Activated CD4-positive, alpha-beta memory T cell treated with anti-CD3 and anti-CD28 coated beads for 36 hours (primary cell): Measurements from ENCODE around the gene QPRT. TPM values are rescaled to one million over a fixed set of nuclear protein-coding genes. Genes with fewer than 3 reads are reported as not detected.
"Not testable (repeated sequence)": the region's sequence is repeated elsewhere in the genome, so short reads cannot be mapped to it uniquely, and the experiment has no call there.

Experiments
- CTCF ChIA-PET: fragments of 350-600 bp; sonication (Branson Sonifier 250); formaldehyde crosslinking; loops from one replicate; lab custom pipeline; 2021; ENCODE audit warnings: antibody characterized with exemption, inconsistent platforms; lab: Charles Lee
- POLR2A ChIA-PET: fragments of 350-600 bp; sonication (Branson Sonifier 250); formaldehyde crosslinking; loops from one replicate; lab custom pipeline; 2021; ENCODE audit warnings: antibody characterized with exemption; lab: Charles Lee
- DNase-seq: peaks from one replicate; pipeline ENCODE4 v3.0.0-alpha.2; 2020
- H3K27ac Mint-ChIP-seq: one replicate; pipeline ENCODE4 v1.8.0; 2021; ENCODE audit warnings: mixed read lengths
- H3K27me3 Mint-ChIP-seq: one replicate; pipeline ENCODE4 v1.8.0; 2021; ENCODE audit warnings: mixed read lengths
- H3K36me3 Mint-ChIP-seq: one replicate; pipeline ENCODE4 v1.8.0; 2021; ENCODE audit warnings: mixed read lengths
- H3K4me1 Mint-ChIP-seq: one replicate; pipeline ENCODE4 v1.8.0; 2021; ENCODE audit warnings: low read depth, mixed read lengths
- H3K4me3 Mint-ChIP-seq: one replicate; pipeline ENCODE4 v1.8.0; 2021; ENCODE audit warnings: mild to moderate bottlenecking, mixed read lengths
- H3K9me3 Mint-ChIP-seq: one replicate; pipeline ENCODE4 v1.8.0; 2021; ENCODE audit warnings: mixed read lengths
- intact Hi-C: fragments of 100-400 bp; cut with micrococcal nuclease; formaldehyde crosslinking; loops from one replicate; pipeline ENCODE4 v1.15.1; 2023
- total RNA-seq, 2 experiments: library from RNA; stranded (reverse); gene quantifications; one replicate each; pipeline ENCODE4 v1.2.3, GENCODE V29; 2021

QPRT gene
- total RNA-seq, 2 experiments from 2014 or later: 8.7 to 9.7 TPM

DNA sequence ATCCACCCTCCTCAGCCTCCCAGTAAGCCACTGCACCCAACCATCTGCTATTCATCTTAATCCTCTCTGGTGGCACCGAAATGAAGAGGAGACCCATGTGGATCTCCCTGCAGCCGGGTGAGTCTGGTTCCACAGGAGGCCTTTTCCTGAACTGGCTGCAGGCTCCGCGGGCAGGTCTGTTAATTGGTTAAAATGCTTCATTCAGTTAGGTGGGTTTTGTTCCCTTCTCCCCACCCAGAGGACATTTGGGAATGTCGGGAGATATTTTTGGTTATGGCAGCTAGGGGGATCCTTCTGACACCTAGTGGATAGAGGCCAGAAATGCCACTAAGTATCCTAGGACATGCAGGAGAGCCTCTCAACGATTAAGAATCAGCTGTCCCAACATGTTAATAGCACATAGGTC is 50.1 kb downstream of the QPRT start:
- peaks cover 1% of the 10 kb centered on the region for H3K36me3 Mint-ChIP-seq
- intact Hi-C loops: no loop called here
- POLR2A ChIA-PET: interaction anchor here (0.5 kb wide), 1 partner anchor 56 kb away, joined by 3 read pairs; no protein-coding TSS in a partner anchor
- CTCF ChIA-PET: interaction anchor here (0.7 to 3.2 kb wide), 14 partner anchors 9 to 302 kb away, joined by 3 to 16 read pairs (median 4); partner anchors contain the start of genes KIF22, MVP and TLCD3B
- peaks cover 27% of the 10 kb centered on the region for H3K4me1 Mint-ChIP-seq
- peaks cover 2% of the 10 kb centered on the region for H3K9me3 Mint-ChIP-seq
- no peak for DNase-seq
- H3K4me3 Mint-ChIP-seq: no peak overlapping the region
- no peak overlapping the region for H3K27ac Mint-ChIP-seq
- H3K27me3 Mint-ChIP-seq: no peaks in the 10 kb centered on the region

DNA sequence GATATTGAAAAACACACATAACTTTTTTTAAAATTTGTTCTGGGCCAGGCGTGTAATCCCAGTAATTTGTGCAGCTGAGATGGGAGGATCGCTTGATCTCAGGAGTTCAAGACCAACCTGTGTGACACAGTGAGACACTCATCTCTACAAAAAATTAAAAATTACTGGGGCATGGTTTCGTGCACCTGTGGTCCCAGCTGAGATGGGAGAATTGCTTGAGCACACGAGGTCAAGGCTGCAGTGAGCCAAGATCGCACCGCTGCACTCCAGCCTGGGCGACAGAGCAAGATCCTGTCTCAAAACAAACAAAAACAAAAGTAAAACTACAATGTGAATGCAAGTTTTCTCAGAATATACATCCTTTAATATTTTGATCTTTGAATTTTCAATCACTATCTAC is 51.7 kb downstream of the QPRT start:
- CTCF ChIA-PET: interaction anchor here (0.7 to 3.2 kb wide), 5 partner anchors 13 to 118 kb away, joined by 3 to 16 read pairs (median 4); partner anchors contain the start of gene KIF22
- H3K4me3 Mint-ChIP-seq: no peak overlapping the region
- H3K36me3 Mint-ChIP-seq: peaks cover 1% of the 10 kb centered on the region
- intact Hi-C loops: no loop called here
- H3K9me3 Mint-ChIP-seq: peaks cover 2% of the 10 kb centered on the region
- peaks cover 26% of the 10 kb centered on the region for H3K4me1 Mint-ChIP-seq
- DNase-seq: no peak
- H3K27ac Mint-ChIP-seq: no peak overlapping the region
- POLR2A ChIA-PET: interaction anchor here (1.1 to 2.2 kb wide), 3 partner anchors 15 to 60 kb away, joined by 3 to 17 read pairs (median 4); partner anchors contain the start of genes C16orf54 and KIF22
- H3K27me3 Mint-ChIP-seq: no peaks in the 10 kb centered on the region

DNA sequence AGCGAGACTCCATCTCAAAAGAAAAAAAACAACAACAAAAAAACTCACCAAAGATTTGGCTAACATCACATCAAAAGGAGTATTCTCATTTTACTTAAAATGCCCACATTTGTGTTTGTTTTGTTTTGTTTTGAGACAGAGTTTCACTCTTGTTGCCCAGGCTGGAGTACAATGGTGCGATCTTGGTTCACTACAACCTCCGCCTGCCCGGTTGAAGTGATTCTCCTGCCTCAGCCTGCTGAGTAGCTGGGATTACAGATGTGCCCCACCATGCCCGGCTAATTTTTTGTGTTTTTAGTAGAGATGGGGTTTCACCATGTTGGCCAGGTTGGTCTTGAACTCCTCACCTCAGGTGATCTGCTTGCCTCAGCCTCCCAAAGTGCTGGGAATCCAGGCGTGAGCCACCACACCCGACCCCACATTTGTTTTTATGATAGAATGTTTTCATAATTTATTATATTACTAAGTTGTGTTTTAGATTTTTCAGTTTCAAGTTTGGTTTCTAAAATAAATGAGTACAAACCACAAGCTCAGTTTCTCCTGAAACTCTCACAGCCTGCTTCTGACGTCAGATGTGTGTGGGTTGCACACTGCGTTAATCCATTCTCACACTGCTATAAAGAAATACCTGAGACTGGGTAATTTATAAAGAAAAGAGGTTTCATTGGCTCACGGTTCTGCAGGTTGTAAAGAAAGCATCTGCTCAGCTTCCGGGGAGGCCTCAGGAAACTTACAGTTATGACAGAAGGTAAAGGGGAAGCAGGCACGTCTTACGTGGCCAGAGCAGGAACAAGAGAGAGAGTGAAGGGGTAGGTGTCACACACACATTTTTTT is 53.0 kb downstream of the QPRT start:
- Mint-ChIP-seq H3K27ac (peak overlapping the region; percentile 84), H3K4me1 (peaks cover 33% of the 10 kb centered on the region), H3K4me3 (peak overlapping the region; percentile 35)
- peak; percentile 91 for DNase-seq
- not testable (repeated sequence) for H3K9me3 Mint-ChIP-seq, H3K36me3 Mint-ChIP-seq, H3K27me3 Mint-ChIP-seq
- intact Hi-C loops: loop anchor here (1.0 to 2.0 kb wide), 4 partner anchors 13 to 59 kb away; partner anchors contain the start of genes C16orf54 and KIF22
- POLR2A ChIA-PET: interaction anchor here (0.6 to 2.2 kb wide), 8 partner anchors 13 to 782 kb away, joined by 3 to 17 read pairs (median 3); partner anchors contain the start of genes C16orf54 and KIF22
- CTCF ChIA-PET: interaction anchor here (0.8 to 1.8 kb wide), 11 partner anchors 9 to 117 kb away, joined by 3 to 11 read pairs (median 4); partner anchors contain the start of gene KIF22

DNA sequence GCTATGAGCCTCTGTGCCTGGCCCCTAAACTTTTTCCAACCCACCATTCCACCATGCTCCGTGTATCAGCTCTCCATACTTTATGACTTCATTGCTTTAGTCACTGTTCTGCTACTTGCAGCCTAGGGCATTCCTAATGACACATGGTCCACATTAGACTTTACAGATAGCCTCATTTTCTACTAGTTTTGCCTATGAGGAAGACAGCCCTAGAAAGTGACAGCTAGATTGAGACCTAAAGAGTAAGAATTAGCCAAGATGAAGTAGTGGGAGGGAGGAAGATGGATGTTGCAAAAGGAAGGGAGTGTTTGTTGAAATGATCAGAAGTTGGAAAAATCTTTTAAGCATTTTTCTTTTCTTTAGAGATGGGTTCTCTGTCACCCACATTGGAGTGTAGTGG is 55.8 kb downstream of the QPRT start:
- Mint-ChIP-seq H3K4me3 (no peak overlapping the region), H3K9me3 (peaks cover 2% of the 10 kb centered on the region), H3K4me1 (peaks cover 56% of the 10 kb centered on the region), H3K27ac (no peak overlapping the region), H3K27me3 (no peaks in the 10 kb centered on the region), H3K36me3 (peaks cover 1% of the 10 kb centered on the region)
- ChIA-PET POLR2A (interaction anchor here (0.9 kb wide), 1 partner anchor 9 kb away, joined by 4 read pairs; no protein-coding TSS in a partner anchor), CTCF (interaction anchor here (1.2 kb wide), 1 partner anchor 34 kb away, joined by 3 read pairs; no protein-coding TSS in a partner anchor)
- intact Hi-C loops: no loop called here
- no peak for DNase-seq

DNA sequence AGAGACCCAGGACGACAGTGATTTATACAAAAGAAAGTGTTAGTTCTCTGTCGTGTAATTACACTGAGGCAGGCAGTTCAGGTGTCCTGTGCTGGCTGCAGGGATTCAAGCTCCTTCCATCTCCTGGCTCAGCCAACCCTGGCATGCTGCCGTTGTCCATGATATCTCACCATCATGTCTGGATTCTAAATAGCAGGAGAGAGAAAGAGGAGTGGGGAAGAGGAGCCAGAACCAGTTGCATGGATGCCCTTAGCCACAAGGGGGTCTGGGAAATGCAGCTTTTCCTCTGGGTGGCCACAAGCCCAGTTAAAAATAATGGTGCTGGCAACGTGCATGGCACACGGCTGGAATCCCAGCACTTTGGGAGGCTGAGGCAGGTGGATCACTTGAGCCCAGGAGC is 57.1 kb downstream of the QPRT start:
- Mint-ChIP-seq H3K27ac (peak overlapping the region; percentile 4), H3K27me3 (no peaks in the 10 kb centered on the region), H3K9me3 (peaks cover 2% of the 10 kb centered on the region), H3K4me3 (no peak overlapping the region), H3K36me3 (peaks cover 1% of the 10 kb centered on the region), H3K4me1 (peaks cover 63% of the 10 kb centered on the region)
- no peak for DNase-seq
- ChIA-PET CTCF (no interaction called here), POLR2A (no interaction called here)
- intact Hi-C loops: no loop called here

DNA sequence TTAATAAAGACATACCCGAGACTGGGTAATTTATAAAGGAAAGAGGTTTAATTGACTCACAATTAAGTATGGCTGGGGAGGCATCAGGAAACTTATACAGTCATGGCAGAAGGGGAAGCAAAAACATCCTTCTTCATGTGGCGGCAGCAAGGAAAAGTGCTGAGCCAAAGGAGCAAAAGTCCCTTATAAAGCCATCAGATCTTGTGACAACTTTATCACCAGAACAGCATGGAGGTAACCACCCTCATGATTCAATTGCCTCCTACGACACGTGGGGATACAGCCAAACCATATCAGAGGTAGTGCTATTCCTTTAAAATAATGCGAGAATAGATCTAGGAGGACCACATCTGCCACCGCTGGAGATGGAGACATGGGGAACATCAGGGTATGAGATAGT is 57.8 kb downstream of the QPRT start:
- intact Hi-C loops: no loop called here
- POLR2A ChIA-PET: no interaction called here
- H3K4me3 Mint-ChIP-seq: no peak overlapping the region

DNA sequence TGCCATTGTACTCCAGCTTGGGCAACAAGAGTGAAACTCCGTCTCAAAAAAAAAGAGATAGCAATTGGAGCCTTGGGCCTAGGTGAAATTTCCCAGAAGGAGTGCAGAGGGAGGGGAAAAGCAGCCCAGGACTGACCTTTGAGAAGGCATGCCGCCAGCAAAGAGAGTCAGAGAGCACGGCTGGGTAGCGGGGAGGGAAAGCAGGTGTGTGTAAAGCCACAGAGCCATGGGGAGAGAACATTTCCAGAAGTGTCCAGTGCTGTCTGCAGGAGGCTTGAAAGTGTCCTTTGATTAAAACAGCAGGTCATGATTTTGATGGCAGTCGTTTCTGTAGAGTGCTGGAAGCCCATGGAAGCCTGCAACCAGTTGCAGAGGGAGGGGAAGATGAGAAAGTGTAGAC is 58.7 kb downstream of the QPRT start:
- Mint-ChIP-seq H3K36me3 (peaks cover 9% of the 10 kb centered on the region), H3K9me3 (no peaks in the 10 kb centered on the region), H3K27me3 (no peaks in the 10 kb centered on the region), H3K4me3 (no peak overlapping the region), H3K27ac (no peak overlapping the region), H3K4me1 (peaks cover 64% of the 10 kb centered on the region)
- CTCF ChIA-PET: interaction anchor here (0.9 to 2.1 kb wide), 2 partner anchors 9 to 52 kb away, joined by 3 to 8 read pairs; partner anchors contain the start of gene KIF22
- intact Hi-C loops: no loop called here
- DNase-seq: no peak
- POLR2A ChIA-PET: no interaction called here

More for the DNA sequence above, 57.8 kb downstream of the QPRT start:
- Mint-ChIP-seq H3K27ac (no peak overlapping the region), H3K4me1 (peaks cover 66% of the 10 kb centered on the region), H3K27me3 (no peaks in the 10 kb centered on the region), H3K36me3 (peaks cover 5% of the 10 kb centered on the region), H3K9me3 (peaks cover 2% of the 10 kb centered on the region)
- CTCF ChIA-PET: interaction anchor here (0.9 kb wide), 1 partner anchor 10 kb away, joined by 3 read pairs; no protein-coding TSS in a partner anchor
- no peak for DNase-seq

DNA sequence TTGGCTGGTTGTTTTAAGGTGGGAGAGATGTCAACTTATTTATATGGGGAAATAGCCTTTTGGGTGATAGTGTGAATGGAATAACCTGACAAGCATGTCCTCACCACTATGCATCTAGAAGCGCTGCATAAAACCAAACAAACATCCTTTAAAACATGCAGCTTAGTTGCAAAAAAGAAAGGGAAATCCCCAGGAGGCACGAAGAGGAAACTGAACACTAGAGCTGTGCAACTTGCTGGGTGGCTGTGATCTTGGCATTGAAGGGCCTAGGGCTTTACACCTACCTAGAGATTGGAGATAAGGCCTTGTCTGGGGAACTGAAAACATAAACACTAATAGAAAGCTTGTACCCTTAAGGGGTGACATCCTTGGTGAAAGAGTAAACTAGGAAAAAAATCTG is 59.5 kb downstream of the QPRT start:
- Mint-ChIP-seq H3K36me3 (peaks cover 16% of the 10 kb centered on the region), H3K27me3 (no peaks in the 10 kb centered on the region), H3K27ac (peak overlapping the region; percentile 69), H3K4me3 (no peak overlapping the region), H3K9me3 (no peaks in the 10 kb centered on the region), H3K4me1 (peaks cover 67% of the 10 kb centered on the region)
- peak; percentile 62 for DNase-seq
- ChIA-PET CTCF (interaction anchor here (0.6 to 2.1 kb wide), 5 partner anchors 9 to 110 kb away, joined by 3 to 9 read pairs (median 6); partner anchors contain the start of gene KIF22), POLR2A (interaction anchor here (0.6 to 1.2 kb wide), 3 partner anchors 22 to 327 kb away, joined by 3 to 4 read pairs (median 3); partner anchors contain the start of gene ALDOA)
- intact Hi-C loops: no loop called here

DNA sequence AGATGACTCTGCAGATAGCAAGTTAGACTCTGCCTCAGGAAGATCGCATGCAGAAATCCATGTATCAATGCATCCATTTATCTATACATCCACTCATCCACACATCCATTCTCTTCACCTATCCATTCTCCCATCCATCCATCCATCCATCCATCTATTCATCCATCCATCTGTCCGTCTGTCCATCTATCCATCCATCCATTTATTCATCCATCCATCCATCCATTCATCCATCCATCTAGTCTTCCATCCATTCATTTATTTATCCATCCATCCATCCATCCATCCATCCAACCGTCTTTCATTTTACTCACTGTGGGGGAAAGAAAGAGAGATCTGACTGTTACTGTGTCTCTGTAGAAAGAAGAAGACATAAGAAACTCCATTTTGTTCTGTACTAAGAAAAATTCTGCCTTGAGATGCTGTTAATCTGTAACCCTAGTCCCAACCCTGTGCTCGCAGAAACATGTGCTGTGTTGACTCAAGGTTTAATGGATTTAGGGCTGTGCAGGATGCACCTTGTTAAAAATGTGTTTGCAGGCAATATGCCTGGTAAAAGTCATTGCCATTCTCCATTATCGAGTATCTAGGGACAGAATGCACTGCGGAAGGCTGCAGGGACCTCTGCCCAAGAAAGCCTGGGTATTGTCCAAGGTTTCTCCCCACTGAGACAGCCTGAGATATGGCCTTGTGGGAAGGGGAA is 61.1 kb downstream of the QPRT start:
- H3K4me3 Mint-ChIP-seq, DNase-seq, intact Hi-C loops, POLR2A ChIA-PET, H3K9me3 Mint-ChIP-seq, H3K27me3 Mint-ChIP-seq: not testable (repeated sequence)
- CTCF ChIA-PET: interaction anchor here (1.0 to 2.1 kb wide), 3 partner anchors 11 to 50 kb away, joined by 5 to 9 read pairs (median 8); partner anchors contain the start of gene KIF22
- Mint-ChIP-seq H3K36me3 (peaks cover 26% of the 10 kb centered on the region), H3K27ac (peak overlapping the region; percentile 3), H3K4me1 (peaks cover 72% of the 10 kb centered on the region)

DNA sequence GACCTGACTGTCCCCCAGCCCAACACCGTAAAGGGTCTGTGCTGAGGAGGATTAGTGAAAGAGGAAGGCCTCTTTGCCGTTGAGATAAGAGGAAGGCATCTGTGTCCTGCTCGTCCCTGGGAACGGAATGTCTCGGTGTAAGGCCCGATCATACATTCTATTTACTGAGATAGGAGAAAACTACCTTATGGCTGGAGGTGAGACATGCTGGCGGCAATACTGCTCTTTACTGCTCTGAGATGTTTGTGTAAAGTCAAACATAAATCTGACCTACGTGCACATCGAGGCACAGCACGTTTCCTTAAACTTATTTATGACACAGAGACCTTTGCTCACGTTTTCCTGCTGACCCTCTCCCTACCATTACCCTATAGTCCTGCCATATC is 61.6 kb downstream of the QPRT start:
- DNase-seq, POLR2A ChIA-PET, intact Hi-C loops: not testable (repeated sequence)

DNA sequence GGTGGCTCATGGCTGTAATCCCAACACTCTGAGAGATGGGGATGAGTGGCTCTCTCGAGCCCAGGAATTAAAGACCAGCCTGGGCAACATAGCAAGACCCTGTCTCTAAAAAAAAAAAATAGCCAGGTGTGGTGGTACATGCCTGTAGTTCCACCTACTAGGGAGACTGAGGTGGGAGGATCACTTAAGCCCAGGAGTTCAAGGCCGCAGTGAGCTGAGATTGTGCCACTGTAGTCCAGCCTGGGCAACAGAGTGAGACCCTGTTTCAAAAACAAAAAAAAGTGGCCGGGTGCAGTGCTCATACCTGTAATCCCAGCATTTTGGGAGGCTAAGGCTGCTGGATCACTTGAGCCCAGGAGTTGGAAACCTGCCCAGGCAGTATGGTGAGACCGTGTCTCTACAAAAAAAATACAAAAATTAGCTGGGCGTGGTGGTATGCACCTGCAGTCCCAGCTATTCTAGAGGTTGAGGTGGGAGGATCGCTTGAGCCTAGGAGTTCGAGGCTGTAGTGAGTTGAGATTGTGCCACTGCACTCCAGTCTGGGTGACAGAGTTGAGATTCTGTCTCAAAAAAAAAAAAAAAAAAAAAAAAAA is 63.8 kb downstream of the QPRT start:
- no peaks in the 10 kb centered on the region for H3K9me3 Mint-ChIP-seq
- DNase-seq: no peak
- peaks cover 30% of the 10 kb centered on the region for H3K36me3 Mint-ChIP-seq
- peaks cover 80% of the 10 kb centered on the region for H3K4me1 Mint-ChIP-seq
- no peak overlapping the region for H3K4me3 Mint-ChIP-seq
- POLR2A ChIA-PET: interaction anchor here (1.0 to 2.9 kb wide), 2 partner anchors 11 to 77 kb away, joined by 3 to 6 read pairs; no protein-coding TSS in a partner anchor
- H3K27ac Mint-ChIP-seq: peak overlapping the region; percentile 71
- intact Hi-C loops: no loop called here
- H3K27me3 Mint-ChIP-seq: no peaks in the 10 kb centered on the region
- CTCF ChIA-PET: interaction anchor here (0.9 to 1.7 kb wide), 3 partner anchors 12 to 47 kb away, joined by 3 to 6 read pairs (median 4); partner anchors contain the start of gene KIF22

More for the DNA sequence above, 61.6 kb downstream of the QPRT start:
- H3K4me1 Mint-ChIP-seq: peaks cover 72% of the 10 kb centered on the region
- peak overlapping the region; percentile 68 for H3K27ac Mint-ChIP-seq
- H3K27me3 Mint-ChIP-seq, H3K4me3 Mint-ChIP-seq, H3K9me3 Mint-ChIP-seq: not testable (repeated sequence)
- CTCF ChIA-PET: interaction anchor here (0.7 kb wide), 1 partner anchor 8 kb away, joined by 3 read pairs; no protein-coding TSS in a partner anchor
- H3K36me3 Mint-ChIP-seq: peaks cover 27% of the 10 kb centered on the region
